Coronary artery (tissue), 2 donors: ENCODE measurements around the gene MYL11.
A peak's percentile ranks its signal among the peaks of the same experiment; 100 is the strongest.
"Not testable (repeated sequence)": the region's sequence is repeated elsewhere in the genome, so short reads cannot be mapped to it uniquely, and the experiment has no call there.

Source experiments
- DNase-seq: peaks from one replicate; pipeline ENCODE4 v3.0.0-alpha.2; 2017; ENCODE audit warnings: low spot score
- H3K27ac ChIP-seq, 2 donors: fragments of 200-600 bp; sonication (generic); one replicate each; pipeline ENCODE4 v1.5.1; 2016 to 2019
- H3K4me3 ChIP-seq: fragments of 200-600 bp; sonication (generic); 2 replicates; pipeline ENCODE4 v1.5.1; 2016; ENCODE audit warnings: mild to moderate bottlenecking, moderate library complexity
- TF ChIP-seq, protein P1 (sequence below): fragments of 200-600 bp; sonication (generic); IDR thresholded peaks from one replicate; pipeline ENCODE4 v1.5.1; 2019; ENCODE audit warnings: antibody characterized with exemption

Gene MYL11

DNA sequence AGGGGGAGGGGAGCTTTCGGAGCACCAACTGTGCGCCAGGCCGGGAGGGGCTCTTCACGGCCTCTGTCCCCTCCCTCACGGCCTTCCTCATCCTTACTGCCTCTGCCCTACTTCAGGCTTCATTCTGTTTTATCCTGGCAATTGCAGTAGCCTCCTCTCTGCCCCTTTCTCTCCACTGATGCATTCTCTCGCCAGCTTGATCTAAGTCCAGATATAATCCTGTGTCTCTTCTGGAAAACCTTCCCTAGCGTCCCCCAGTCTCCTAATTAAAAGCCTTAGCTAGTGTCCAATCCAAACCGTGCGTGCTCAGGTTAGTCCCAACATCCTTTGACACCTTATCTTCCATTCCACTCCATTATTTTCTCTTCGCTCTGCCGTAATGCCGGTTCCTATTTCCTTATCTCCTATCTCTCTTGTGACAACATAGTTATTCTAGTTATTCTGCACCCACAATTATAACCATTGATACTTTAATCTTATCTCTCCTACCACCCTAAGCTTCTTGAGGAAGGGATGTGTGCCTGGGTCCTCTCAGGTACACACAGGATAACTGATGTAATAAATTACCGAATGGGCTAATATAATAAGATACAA is 21.5 kb downstream of the MYL11 start:
- peak overlapping the region; percentile 93 for H3K4me3 ChIP-seq
- peak overlapping the region; percentile 70 to 92 for H3K27ac ChIP-seq
- DNase-seq, result no peak
- TF ChIP-seq, protein P1, sequence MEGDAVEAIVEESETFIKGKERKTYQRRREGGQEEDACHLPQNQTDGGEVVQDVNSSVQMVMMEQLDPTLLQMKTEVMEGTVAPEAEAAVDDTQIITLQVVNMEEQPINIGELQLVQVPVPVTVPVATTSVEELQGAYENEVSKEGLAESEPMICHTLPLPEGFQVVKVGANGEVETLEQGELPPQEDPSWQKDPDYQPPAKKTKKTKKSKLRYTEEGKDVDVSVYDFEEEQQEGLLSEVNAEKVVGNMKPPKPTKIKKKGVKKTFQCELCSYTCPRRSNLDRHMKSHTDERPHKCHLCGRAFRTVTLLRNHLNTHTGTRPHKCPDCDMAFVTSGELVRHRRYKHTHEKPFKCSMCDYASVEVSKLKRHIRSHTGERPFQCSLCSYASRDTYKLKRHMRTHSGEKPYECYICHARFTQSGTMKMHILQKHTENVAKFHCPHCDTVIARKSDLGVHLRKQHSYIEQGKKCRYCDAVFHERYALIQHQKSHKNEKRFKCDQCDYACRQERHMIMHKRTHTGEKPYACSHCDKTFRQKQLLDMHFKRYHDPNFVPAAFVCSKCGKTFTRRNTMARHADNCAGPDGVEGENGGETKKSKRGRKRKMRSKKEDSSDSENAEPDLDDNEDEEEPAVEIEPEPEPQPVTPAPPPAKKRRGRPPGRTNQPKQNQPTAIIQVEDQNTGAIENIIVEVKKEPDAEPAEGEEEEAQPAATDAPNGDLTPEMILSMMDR, result no peak

DNA sequence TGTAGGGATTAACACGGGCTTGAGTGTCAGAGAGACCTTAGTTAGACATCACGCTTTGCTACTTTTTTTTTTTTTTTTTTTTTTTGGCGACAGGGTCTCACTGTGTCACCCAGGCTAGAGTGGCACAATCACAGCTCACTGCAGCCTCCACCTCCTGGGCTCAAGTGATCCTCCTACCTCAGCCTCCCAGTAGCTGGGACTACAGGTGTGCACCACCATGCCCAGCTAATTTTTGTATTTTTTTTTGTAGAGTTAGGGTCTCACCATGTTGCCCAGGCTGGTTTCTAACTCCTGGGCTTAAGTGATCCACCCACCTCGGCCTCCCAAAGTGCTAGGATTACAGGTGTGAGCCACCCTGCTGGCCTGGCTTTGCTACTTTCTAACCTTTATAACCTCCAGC is 22.0 kb downstream of the MYL11 start:
- not testable (repeated sequence) for H3K4me3 ChIP-seq, DNase-seq, H3K27ac ChIP-seq

DNA sequence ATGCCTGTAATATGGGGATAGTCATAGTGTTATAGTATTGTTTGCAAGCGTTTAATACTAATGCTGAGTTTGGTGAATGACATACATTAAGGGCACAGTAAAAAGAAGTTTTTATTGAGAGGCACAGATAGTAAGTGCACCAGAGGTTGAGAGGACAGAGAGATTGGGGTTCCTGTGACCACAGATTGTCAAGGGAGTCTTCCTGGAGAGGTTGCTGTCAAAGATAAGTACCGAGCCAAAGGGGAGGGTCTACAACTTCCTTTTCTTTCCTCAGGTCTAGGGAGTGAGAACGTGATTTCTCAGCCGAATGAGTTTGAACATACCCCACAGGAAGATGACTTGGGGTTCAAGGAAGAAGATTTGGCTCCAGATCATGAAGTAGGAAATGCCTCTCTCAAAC is 22.5 kb downstream of the MYL11 start:
- TF ChIP-seq, protein P1, result no peak
- DNase-seq, result no peak
- H3K4me3 ChIP-seq, result no peak overlapping the region
- no peak overlapping the region for H3K27ac ChIP-seq

DNA sequence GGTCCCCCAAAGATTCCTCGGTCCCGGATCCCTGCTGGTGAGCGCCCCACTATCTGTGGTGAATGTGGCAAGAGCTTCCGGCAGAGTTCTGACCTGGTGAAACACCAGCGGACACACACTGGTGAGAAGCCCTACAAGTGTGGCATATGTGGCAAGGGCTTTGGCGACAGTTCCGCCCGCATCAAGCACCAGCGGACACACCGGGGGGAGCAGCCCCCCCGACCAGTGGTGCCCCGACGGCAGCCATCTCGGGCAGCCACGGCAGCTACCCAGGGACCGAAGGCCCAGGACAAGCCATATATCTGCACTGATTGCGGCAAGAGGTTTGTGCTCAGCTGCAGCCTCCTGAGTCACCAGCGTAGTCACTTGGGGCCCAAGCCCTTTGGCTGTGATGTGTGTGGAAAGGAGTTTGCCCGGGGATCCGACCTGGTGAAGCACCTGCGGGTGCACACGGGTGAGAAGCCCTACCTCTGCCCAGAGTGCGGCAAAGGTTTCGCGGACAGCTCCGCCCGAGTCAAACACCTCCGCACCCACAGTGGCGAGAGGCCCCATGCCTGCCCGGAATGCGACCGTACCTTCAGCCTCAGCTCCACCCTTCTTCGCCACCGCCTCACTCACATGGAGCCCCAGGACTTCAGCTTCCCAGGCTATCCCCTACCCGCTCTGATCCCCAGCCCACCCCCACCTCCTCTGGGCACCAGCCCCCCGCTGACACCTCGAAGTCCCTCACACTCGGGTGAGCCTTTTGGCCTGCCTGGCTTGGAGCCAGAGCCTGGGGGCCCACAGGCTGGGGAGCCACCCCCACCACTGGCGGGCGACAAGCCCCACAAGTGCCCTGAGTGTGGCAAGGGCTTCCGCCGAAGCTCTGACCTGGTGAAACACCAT is 23.4 kb downstream of the MYL11 start:
- DNase-seq, result no peak
- no peak overlapping the region for H3K27ac ChIP-seq
- no peak overlapping the region for H3K4me3 ChIP-seq
- TF ChIP-seq, protein P1, result no peak

DNA sequence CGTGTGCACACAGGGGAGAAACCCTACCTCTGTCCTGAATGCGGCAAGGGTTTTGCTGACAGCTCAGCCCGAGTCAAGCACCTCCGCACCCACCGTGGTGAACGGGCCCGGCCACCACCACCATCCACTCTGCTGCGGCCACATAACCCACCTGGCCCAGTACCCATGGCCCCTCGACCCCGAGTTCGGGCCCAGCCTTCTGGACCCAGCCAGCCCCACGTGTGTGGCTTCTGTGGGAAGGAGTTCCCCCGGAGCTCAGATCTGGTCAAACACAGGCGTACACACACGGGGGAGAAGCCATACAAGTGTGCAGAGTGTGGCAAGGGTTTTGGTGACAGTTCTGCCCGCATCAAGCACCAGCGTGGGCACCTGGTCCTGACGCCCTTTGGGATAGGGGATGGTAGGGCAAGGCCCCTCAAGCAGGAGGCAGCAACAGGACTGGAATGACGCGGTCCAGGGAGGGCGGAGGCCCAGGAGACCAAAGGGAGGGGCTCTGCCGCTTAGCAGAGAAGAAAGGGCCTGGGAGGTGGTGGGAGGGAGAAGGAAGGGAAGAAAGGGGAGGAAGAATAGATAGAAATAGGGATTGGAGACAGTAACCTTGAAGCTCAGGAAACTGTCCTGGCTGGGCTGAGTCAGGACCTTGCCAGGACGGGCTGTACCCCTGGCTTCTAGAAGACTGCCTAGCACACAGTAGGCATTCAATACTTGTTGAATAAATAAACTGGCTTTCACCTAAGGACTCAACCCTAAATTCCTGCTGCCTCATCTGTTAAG is 24.2 kb downstream of the MYL11 start:
- Histone ChIP-seq H3K27ac (peak overlapping the region; percentile 59 to 89), H3K4me3 (no peak overlapping the region)
- TF ChIP-seq, protein P1, result no peak
- DNase-seq, result no peak

DNA sequence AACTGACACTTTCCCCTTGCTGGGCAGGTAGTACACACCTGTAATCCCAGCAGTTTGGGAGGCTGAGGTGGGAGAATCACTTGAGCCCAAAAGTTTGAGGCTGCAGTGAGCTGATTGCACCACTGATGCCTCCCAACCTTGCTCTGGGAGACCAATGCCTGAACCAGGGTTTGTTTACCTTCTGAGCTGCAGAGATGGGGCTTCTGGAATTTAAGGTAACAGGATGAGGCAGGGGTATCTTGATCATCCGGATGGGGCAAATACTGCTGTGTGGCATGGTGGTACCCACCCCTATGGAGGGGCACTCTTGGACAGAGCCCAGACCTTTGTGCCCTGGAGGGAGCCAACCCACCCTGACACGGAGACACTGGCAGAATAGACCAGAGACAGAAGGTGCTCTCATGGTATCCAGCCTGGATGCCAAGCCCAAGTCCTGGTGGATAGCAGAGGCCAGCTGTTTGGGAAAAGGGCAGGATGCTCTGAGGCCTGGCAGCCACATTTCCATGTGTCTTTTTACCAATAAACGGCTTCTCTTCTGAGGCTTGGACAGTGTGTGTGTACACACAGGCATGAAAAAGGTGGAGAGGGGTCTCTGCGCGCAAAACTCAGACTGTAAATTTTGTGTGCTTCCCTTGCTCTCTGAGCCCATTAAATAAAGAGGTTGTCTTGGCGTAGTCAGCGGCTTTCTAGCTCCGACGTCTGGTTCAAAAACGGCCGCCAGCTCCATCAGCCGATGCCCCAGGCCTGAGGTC is 25.0 kb downstream of the MYL11 start:
- H3K27ac ChIP-seq, result peak overlapping the region; percentile 59 to 89
- no peak for DNase-seq
- TF ChIP-seq, protein P1, result no peak
- H3K4me3 ChIP-seq, result peak overlapping the region; percentile 75
